AG09309 (cell line): Measurements from ENCODE around the gene C14orf93.

Source experiments
- DNase-seq: peaks from one replicate; pipeline ENCODE4 v3.0.0-alpha.2; 2010; ENCODE audit warnings: low read depth
- H3K4me3 ChIP-seq: 2 replicates; pipeline ENCODE4 v1.5.1; 2011; ENCODE audit warnings: mild to moderate bottlenecking, low read depth, low read length, moderate library complexity; ENCODE audit not compliant: control insufficient read depth
- TF ChIP-seq, protein P1 (sequence below): IDR thresholded peaks from 2 replicates; pipeline ENCODE4 v1.5.1; 2011; ENCODE audit warnings: mild to moderate bottlenecking, low read depth, low read length, inconsistent platforms; ENCODE audit not compliant: insufficient read depth, control insufficient read depth; ENCODE audit errors: missing control alignments

Gene C14orf93

DNA sequence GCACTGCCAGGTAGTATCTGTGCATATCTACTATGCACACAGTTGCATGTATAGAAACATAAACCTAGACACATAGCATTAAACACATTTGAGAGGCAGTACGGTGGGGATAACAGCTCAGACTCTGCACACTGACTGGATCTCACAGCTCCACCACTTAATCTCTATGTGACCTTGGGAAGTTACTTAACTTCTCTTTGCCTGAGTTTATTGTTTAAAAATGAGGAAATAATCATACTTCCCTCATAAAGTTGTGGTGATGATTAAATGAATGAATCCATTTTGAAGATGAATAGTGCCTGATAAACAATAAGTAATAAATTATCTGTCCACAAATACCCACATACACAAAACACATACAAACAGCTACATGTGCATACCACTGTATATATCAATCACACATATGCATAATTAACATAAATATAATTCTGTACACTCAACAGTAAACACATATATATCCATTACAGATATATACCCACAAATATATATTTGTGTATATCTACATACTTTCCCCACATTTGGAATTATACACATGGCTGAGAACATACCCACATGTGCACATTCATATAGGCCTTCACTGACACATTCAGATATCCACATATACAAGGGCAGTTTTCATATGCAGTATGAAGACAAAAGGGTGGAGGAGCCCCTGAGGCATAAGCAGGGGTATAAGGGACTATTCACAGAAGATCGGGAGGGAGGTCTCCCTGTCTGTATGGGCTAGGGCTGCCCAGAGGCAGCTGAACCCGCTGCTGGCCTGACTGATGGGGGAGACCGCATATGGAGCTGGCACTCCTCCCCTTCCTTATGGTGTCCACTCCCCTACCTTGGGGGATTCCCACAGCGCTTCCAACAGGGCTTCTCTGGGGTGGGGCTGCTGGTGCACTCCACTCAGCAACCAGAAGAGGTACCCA is 41.5 kb upstream of the C14orf93 start:
- DNase-seq: no peak
- TF ChIP-seq, protein P1, sequence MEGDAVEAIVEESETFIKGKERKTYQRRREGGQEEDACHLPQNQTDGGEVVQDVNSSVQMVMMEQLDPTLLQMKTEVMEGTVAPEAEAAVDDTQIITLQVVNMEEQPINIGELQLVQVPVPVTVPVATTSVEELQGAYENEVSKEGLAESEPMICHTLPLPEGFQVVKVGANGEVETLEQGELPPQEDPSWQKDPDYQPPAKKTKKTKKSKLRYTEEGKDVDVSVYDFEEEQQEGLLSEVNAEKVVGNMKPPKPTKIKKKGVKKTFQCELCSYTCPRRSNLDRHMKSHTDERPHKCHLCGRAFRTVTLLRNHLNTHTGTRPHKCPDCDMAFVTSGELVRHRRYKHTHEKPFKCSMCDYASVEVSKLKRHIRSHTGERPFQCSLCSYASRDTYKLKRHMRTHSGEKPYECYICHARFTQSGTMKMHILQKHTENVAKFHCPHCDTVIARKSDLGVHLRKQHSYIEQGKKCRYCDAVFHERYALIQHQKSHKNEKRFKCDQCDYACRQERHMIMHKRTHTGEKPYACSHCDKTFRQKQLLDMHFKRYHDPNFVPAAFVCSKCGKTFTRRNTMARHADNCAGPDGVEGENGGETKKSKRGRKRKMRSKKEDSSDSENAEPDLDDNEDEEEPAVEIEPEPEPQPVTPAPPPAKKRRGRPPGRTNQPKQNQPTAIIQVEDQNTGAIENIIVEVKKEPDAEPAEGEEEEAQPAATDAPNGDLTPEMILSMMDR: no peak
- H3K4me3 ChIP-seq: no peak overlapping the region

DNA sequence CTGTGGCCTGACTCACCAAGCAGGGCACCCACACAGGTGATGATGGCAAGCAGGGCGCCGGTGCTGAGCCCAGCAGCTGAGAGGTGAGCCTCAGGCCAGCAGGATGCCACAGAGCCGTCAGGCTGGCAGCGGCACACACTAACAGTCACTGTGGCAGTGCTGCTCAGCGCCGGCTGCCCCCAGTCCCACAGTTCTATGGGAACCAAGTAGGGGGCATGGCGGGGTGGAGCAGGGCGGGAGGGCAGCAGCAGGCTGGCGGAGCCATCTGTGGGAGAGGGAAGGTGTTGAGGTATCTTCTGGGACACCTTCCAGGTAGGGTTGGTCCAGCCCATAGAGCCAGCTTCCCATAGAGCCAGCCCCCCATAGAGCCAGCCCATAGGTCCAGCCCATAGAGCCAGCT is 39.1 kb upstream of the C14orf93 start:
- TF ChIP-seq, protein P1: no peak
- H3K4me3 ChIP-seq: no peak overlapping the region
- no peak for DNase-seq

- TF ChIP-seq, protein P1: no peak
- H3K4me3 ChIP-seq: no peak overlapping the region
- no peak for DNase-seq
Measured at GRCh38 chr14:23047751-23048693, 38.1 kb upstream of the C14orf93 start.

DNA sequence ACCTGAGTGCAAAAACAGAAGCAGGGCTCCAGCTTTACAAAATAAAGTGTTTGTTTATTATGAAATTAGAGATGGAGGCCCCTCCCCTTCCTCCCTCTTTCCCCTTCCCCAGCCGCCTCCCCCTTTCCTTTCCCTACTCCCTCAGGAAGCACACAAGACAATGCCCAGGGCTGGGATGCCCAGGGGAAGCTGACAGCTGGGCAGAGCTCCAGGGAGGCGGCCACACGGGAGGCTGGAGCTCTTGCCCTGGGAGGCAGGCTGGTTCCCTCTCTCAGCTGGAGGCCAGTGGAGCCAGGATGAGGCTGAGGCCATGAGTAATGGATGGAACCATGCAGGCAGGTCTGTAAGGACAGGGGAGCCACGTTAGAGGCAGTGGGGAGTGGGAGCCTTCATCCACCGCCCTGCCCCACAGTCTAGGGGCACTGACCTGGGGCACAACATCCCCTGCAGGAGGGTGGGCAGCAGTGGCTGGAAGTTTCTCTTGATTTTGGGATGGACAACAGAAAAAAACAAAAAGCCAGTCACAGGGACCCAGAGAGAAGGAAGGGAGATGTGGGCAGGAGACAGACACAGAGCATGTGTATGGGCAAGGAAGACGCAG is 37.2 kb upstream of the C14orf93 start:
- no peak for DNase-seq
- no peak overlapping the region for H3K4me3 ChIP-seq
- TF ChIP-seq, protein P1: no peak

DNA sequence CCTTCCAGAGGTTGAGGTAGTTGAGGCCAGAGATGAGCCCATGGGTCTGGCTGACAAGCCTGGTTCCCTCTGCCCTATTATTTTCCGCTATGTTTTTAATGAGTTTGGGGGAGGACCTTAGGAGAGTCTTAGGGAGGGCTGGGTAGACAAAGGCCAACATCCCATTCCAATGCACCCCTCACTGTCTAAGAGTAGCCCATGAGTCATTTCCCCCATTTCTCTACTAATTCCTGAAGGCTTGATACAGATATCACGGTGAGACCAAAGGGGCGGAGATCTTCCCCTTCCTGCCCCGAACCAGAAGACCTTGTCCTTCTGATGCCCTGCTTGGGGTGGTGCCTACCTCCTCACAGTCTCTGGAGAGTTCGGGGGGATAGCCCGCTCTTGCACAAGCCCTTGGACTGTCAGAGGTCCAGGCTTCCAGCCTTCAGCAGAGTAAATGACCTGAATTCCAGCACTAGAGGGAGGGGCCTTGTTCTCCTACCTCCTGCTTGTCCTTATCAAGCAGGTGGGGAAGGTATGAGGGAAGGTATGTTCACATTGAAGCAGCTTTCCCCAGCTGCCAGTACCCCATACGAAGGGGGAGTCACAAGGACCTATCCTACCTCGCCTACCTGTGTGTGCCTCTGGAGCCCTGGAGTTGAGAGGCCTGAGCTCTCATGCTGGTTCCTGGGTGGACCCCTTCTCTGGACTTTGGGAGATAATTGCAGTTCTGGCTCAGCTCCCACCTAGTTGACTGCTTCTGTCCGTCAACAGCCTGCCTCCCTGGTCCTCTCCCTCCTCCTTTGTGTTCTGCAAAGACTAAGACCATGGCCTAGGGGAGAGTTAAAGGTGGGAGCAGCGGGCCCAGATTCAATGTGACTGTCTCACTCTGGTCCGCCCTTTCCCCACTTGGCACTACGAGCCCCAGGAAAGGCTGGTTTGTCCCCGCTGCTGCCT is 35.7 kb upstream of the C14orf93 start:
- no peak overlapping the region for H3K4me3 ChIP-seq
- TF ChIP-seq, protein P1: no peak

More for the DNA sequence above, 35.7 kb upstream of the C14orf93 start:
- no peak for DNase-seq
